ENCODE measurements around the gene CNMD.

The CNMD gene

GRCh38 chr13:52760077-52760476 is 20.5 kb upstream of the CNMD start:
- H3K27me3 ChIP-seq (ENCODE audit: insufficient read depth, low read length), result no peaks in the 10 kb centered on the region
- H3K4me2 ChIP-seq (ENCODE audit: low read length), result no peak overlapping the region
- H4K20me1 ChIP-seq (ENCODE audit: insufficient read depth, low read length), result no peaks in the 10 kb centered on the region
- H3K9ac ChIP-seq (ENCODE audit: low read length), result no peak overlapping the region
- no peaks in the 10 kb centered on the region for H3K36me3 ChIP-seq (ENCODE audit: insufficient read depth, low read length)
- H3F3A ChIP-seq (ENCODE audit: insufficient read depth, low read length), result no peaks in the 10 kb centered on the region
- no peaks in the 10 kb centered on the region for H3K79me2 ChIP-seq (ENCODE audit: insufficient read depth, low read length)
- H3K4me3 ChIP-seq (ENCODE audit: low read depth, low read length, poor library complexity, severe bottlenecking), result no peak overlapping the region
- no peak overlapping the region for H2AFZ ChIP-seq (ENCODE audit: low read length)
- H3K27ac ChIP-seq (ENCODE audit: low read depth, low read length, poor library complexity, severe bottlenecking), result no peak overlapping the region
- H3K9me3 ChIP-seq (ENCODE audit: low read length), result no peaks in the 10 kb centered on the region
- no peak for TF ChIP-seq EZH2 (IDR thresholded peaks at IDR 0.05; ENCODE audit: borderline replicate concordance, low read length)
- TF ChIP-seq CTCF (IDR thresholded peaks at IDR 0.05; ENCODE audit: low read length), result no peak
- H3K9me2 ChIP-seq (ENCODE audit: low read depth, low read length), result no peaks in the 10 kb centered on the region
- no peaks in the 10 kb centered on the region for H3K4me1 ChIP-seq (ENCODE audit: insufficient read depth, low read length, severe bottlenecking)

GRCh38 chr13:52758114-52758513 is 18.5 kb upstream of the CNMD start:
- Histone ChIP-seq H3K36me3 (ENCODE audit: insufficient read depth, low read length) (no peaks in the 10 kb centered on the region), H4K20me1 (ENCODE audit: insufficient read depth, low read length) (no peaks in the 10 kb centered on the region), H3K9me2 (ENCODE audit: low read depth, low read length) (no peaks in the 10 kb centered on the region), H3K79me2 (ENCODE audit: insufficient read depth, low read length) (no peaks in the 10 kb centered on the region), H3K4me1 (ENCODE audit: insufficient read depth, low read length, severe bottlenecking) (no peaks in the 10 kb centered on the region), H2AFZ (ENCODE audit: low read length) (no peak overlapping the region), H3F3A (ENCODE audit: insufficient read depth, low read length) (no peaks in the 10 kb centered on the region), H3K9me3 (ENCODE audit: low read length) (no peaks in the 10 kb centered on the region), H3K27me3 (ENCODE audit: insufficient read depth, low read length) (no peaks in the 10 kb centered on the region), H3K4me3 (ENCODE audit: low read depth, low read length, poor library complexity, severe bottlenecking) (no peak overlapping the region), H3K27ac (ENCODE audit: low read depth, low read length, poor library complexity, severe bottlenecking) (no peak overlapping the region), H3K4me2 (ENCODE audit: low read length) (no peak overlapping the region), H3K9ac (ENCODE audit: low read length) (no peak overlapping the region)
- no peak for TF ChIP-seq CTCF (IDR thresholded peaks at IDR 0.05; ENCODE audit: low read length)
- no peak for TF ChIP-seq EZH2 (IDR thresholded peaks at IDR 0.05; ENCODE audit: borderline replicate concordance, low read length)

- Histone ChIP-seq H3K27me3 (ENCODE audit: insufficient read depth, low read length) (no peaks in the 10 kb centered on the region), H3K4me1 (ENCODE audit: insufficient read depth, low read length, severe bottlenecking) (no peaks in the 10 kb centered on the region), H4K20me1 (ENCODE audit: insufficient read depth, low read length) (no peaks in the 10 kb centered on the region), H3K27ac (ENCODE audit: low read depth, low read length, poor library complexity, severe bottlenecking) (no peak overlapping the region), H3F3A (ENCODE audit: insufficient read depth, low read length) (no peaks in the 10 kb centered on the region), H3K4me3 (ENCODE audit: low read depth, low read length, poor library complexity, severe bottlenecking) (no peak overlapping the region), H3K79me2 (ENCODE audit: insufficient read depth, low read length) (no peaks in the 10 kb centered on the region), H3K4me2 (ENCODE audit: low read length) (no peak overlapping the region), H3K9me2 (ENCODE audit: low read depth, low read length) (no peaks in the 10 kb centered on the region), H3K36me3 (ENCODE audit: insufficient read depth, low read length) (no peaks in the 10 kb centered on the region), H3K9ac (ENCODE audit: low read length) (no peak overlapping the region), H2AFZ (ENCODE audit: low read length) (no peak overlapping the region), H3K9me3 (ENCODE audit: low read length) (no peaks in the 10 kb centered on the region)
- TF ChIP-seq EZH2 (IDR thresholded peaks at IDR 0.05; ENCODE audit: borderline replicate concordance, low read length) (no peak), CTCF (IDR thresholded peaks at IDR 0.05; ENCODE audit: low read length) (no peak)
Observed at GRCh38 chr13:52751196-52751595, 11.6 kb upstream of the CNMD start.

Data from OCI-LY1 (cell line).